ENCODE results near the gene C12orf43. TPM values are rescaled to one million over a fixed set of nuclear protein-coding genes. Genes with fewer than 3 reads are reported as not detected.

Gene C12orf43
- total RNA-seq, 6 experiments from 2014 or later = 16.6 to 20.3 (median 19.3) TPM

GRCh38 chr12:121061831-121062230 lies 45.5 kb upstream of the C12orf43 start:
- DNase-seq = peak; percentile 6
- Mint-ChIP-seq H3K27ac (no peak overlapping the region), H3K36me3 (ENCODE audit: low read depth) (no peaks in the 10 kb centered on the region), H3K27me3 (ENCODE audit: insufficient read depth) (peaks cover 24% of the 10 kb centered on the region), H3K4me1 (ENCODE audit: low read depth) (peaks cover 11% of the 10 kb centered on the region), H3K9me3 (no peaks in the 10 kb centered on the region), H3K4me3 (no peak overlapping the region)
- peak; percentile 59 for TF ChIP-seq CTCF (IDR thresholded peaks at IDR 0.05)

GRCh38 chr12:121060149-121061001 lies 44.1 kb upstream of the C12orf43 start:
- Mint-ChIP-seq H3K4me3 (peak overlapping the region; percentile 88), H3K27ac (peak overlapping the region; percentile 79), H3K27me3 (ENCODE audit: insufficient read depth) (peaks cover 27% of the 10 kb centered on the region), H3K9me3 (no peaks in the 10 kb centered on the region), H3K36me3 (ENCODE audit: low read depth) (no peaks in the 10 kb centered on the region), H3K4me1 (ENCODE audit: low read depth) (peaks cover 11% of the 10 kb centered on the region)
- peak; percentile 32 for DNase-seq
- TF ChIP-seq CTCF (IDR thresholded peaks at IDR 0.05) = peak; percentile 75

GRCh38 chr12:121059031-121059898 lies 43.0 kb upstream of the C12orf43 start:
- Mint-ChIP-seq H3K36me3 (ENCODE audit: low read depth) (no peaks in the 10 kb centered on the region), H3K27me3 (ENCODE audit: insufficient read depth) (peaks cover 24% of the 10 kb centered on the region), H3K9me3 (no peaks in the 10 kb centered on the region), H3K27ac (no peak overlapping the region), H3K4me3 (peak overlapping the region; percentile 88; the same call in 1 of the 2 replicates), H3K4me1 (ENCODE audit: low read depth) (peaks cover 11% of the 10 kb centered on the region)
- no peak for DNase-seq
- no peak for TF ChIP-seq CTCF (IDR thresholded peaks at IDR 0.05)

- Mint-ChIP-seq H3K4me1 (ENCODE audit: low read depth) (peaks cover 11% of the 10 kb centered on the region), H3K4me3 (no peak overlapping the region), H3K27me3 (ENCODE audit: insufficient read depth) (peaks cover 23% of the 10 kb centered on the region), H3K27ac (no peak overlapping the region), H3K9me3 (no peaks in the 10 kb centered on the region), H3K36me3 (ENCODE audit: low read depth) (no peaks in the 10 kb centered on the region)
- no peak for DNase-seq
- TF ChIP-seq CTCF (IDR thresholded peaks at IDR 0.05) = no peak
Observed at GRCh38 chr12:121057794-121058193, 41.5 kb upstream of the C12orf43 start.

GRCh38 chr12:121053706-121054105 lies 37.4 kb upstream of the C12orf43 start:
- no peak for DNase-seq
- Mint-ChIP-seq H3K9me3 (no peaks in the 10 kb centered on the region), H3K27ac (no peak overlapping the region), H3K4me3 (no peak overlapping the region), H3K27me3 (ENCODE audit: insufficient read depth) (peaks cover 34% of the 10 kb centered on the region), H3K36me3 (ENCODE audit: low read depth) (no peaks in the 10 kb centered on the region), H3K4me1 (ENCODE audit: low read depth) (no peaks in the 10 kb centered on the region)
- TF ChIP-seq CTCF (IDR thresholded peaks at IDR 0.05) = no peak
